ENCODE results near the gene UROC1. TPM values are rescaled to one million over a fixed set of nuclear protein-coding genes. Genes with fewer than 3 reads are reported as not detected.

The UROC1 gene
- total and polyA plus RNA-seq, 2 of the 13 experiments (the other 11 are each of a cell fraction or from before 2014, with no cell fraction given), result 0.71 to 1.3 TPM

DNA sequence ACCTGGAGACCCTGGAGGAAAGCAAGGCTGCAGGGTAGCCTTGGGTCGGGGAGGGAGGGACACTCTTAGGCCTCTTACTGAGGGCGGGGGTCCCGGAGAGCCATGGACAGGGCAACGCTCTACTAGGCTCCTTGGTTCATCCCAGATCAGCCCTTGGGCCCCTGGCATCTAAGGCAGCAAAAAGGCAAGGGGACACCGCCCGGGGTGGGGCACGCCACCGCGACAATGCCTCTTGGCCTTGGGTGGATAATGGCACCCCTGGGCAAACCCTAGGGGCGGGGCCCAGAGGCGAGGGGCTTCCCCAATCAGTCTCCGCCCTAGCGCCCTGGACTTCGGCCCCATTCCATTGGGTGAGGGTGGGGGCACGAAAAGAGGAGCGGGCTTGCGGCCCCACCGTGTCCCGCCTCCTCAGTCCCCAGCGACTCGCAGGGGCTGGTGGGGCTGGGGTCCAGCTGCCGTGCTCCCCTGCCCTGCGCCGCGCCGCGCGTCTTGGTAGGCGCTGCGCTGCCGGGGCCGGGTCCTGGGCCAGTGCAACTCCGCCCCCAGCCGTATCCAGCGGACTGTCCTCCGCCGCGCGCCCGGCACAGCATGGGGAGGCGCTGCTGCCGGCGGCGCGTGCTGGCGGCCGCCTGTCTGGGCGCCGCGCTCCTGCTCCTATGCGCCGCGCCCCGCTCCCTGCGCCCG is 6.3 kb upstream of the UROC1 start, which contains the start of gene CHST13 (continued):
- no peak for TF ChIP-seq FOXP1 (IDR thresholded peaks at IDR 0.05)
- TF ChIP-seq FOXP1 (CRISPR knock-in tag; IDR thresholded peaks at IDR 0.05), result no peak
- no peak for TF ChIP-seq MIER3 (CRISPR knock-in tag; IDR thresholded peaks at IDR 0.05; ENCODE audit: borderline replicate concordance)
- no peak for TF ChIP-seq SMARCC2 (IDR thresholded peaks at IDR 0.05)
- TF ChIP-seq HBP1 (CRISPR knock-in tag; IDR thresholded peaks at IDR 0.05; ENCODE audit: low read depth), result 0 out of 2 replicates have a peak, but pooled peaks have one; percentile 49
- no peak for TF ChIP-seq RAD51 (IDR thresholded peaks at IDR 0.05; ENCODE audit: borderline replicate concordance)
- TF ChIP-seq HOXA7 (CRISPR knock-in tag; IDR thresholded peaks at IDR 0.05), result no peak
- no peak for TF ChIP-seq CENPBD1 (CRISPR knock-in tag; IDR thresholded peaks at IDR 0.05; ENCODE audit: borderline replicate concordance, low read depth)
- no peak for TF ChIP-seq MED8 (CRISPR knock-in tag; IDR thresholded peaks at IDR 0.05; ENCODE audit: insufficient replicate concordance)
- TF ChIP-seq SP5 (CRISPR knock-in tag; IDR thresholded peaks at IDR 0.05; ENCODE audit: borderline replicate concordance, low read depth), result peak; percentile 97
- no peak for TF ChIP-seq ONECUT2 (CRISPR knock-in tag; IDR thresholded peaks at IDR 0.05)
- TF ChIP-seq, protein P1, sequence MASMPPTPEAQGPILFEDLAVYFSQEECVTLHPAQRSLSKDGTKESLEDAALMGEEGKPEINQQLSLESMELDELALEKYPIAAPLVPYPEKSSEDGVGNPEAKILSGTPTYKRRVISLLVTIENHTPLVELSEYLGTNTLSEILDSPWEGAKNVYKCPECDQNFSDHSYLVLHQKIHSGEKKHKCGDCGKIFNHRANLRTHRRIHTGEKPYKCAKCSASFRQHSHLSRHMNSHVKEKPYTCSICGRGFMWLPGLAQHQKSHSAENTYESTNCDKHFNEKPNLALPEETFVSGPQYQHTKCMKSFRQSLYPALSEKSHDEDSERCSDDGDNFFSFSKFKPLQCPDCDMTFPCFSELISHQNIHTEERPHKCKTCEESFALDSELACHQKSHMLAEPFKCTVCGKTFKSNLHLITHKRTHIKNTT (CRISPR knock-in tag; IDR thresholded peaks at IDR 0.05), result no peak
- no peak for TF ChIP-seq PRDM4 (CRISPR knock-in tag; IDR thresholded peaks at IDR 0.05; ENCODE audit: borderline replicate concordance)
- no peak for TF ChIP-seq PRPF4 (IDR thresholded peaks at IDR 0.05; ENCODE audit: low read depth, low read length, poor library complexity, severe bottlenecking)
- no peak for TF ChIP-seq ZNF660 (CRISPR knock-in tag; IDR thresholded peaks at IDR 0.05; ENCODE audit: borderline replicate concordance, low read depth)
- TF ChIP-seq ZNF589 (CRISPR knock-in tag; conservative IDR thresholded peaks at IDR 0.05), result no peak
- 0 out of 2 replicates have a peak, but pooled peaks have one; percentile 27 for TF ChIP-seq JUN (CRISPR knock-in tag; IDR thresholded peaks at IDR 0.05)
- TF ChIP-seq, protein P2, sequence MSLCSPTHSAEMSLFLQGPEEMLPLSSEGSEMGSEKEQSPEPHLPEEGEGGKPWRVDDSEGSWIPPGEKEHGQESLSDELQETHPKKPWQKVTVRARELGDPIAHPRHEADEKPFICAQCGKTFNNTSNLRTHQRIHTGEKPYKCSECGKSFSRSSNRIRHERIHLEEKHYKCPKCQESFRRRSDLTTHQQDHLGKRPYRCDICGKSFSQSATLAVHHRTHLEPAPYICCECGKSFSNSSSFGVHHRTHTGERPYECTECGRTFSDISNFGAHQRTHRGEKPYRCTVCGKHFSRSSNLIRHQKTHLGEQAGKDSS (CRISPR knock-in tag; IDR thresholded peaks at IDR 0.05; ENCODE audit: borderline replicate concordance, low read depth), result 0 out of 2 replicates have a peak, but pooled peaks have one; percentile 10
- TF ChIP-seq, protein P3, sequence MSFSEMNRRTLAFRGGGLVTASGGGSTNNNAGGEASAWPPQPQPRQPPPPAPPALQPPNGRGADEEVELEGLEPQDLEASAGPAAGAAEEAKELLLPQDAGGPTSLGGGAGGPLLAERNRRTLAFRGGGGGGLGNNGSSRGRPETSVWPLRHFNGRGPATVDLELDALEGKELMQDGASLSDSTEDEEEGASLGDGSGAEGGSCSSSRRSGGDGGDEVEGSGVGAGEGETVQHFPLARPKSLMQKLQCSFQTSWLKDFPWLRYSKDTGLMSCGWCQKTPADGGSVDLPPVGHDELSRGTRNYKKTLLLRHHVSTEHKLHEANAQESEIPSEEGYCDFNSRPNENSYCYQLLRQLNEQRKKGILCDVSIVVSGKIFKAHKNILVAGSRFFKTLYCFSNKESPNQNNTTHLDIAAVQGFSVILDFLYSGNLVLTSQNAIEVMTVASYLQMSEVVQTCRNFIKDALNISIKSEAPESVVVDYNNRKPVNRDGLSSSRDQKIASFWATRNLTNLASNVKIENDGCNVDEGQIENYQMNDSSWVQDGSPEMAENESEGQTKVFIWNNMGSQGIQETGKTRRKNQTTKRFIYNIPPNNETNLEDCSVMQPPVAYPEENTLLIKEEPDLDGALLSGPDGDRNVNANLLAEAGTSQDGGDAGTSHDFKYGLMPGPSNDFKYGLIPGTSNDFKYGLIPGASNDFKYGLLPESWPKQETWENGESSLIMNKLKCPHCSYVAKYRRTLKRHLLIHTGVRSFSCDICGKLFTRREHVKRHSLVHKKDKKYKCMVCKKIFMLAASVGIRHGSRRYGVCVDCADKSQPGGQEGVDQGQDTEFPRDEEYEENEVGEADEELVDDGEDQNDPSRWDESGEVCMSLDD (CRISPR knock-in tag; IDR thresholded peaks at IDR 0.05; ENCODE audit: borderline replicate concordance), result peak; percentile 52; the same call in 1 of the 2 replicates
